ENCODE data around the gene VRTN.
"Not testable (repeated sequence)": the region's sequence is repeated elsewhere in the genome, so short reads cannot be mapped to it uniquely, and the experiment has no call there.

The VRTN gene

DNA sequence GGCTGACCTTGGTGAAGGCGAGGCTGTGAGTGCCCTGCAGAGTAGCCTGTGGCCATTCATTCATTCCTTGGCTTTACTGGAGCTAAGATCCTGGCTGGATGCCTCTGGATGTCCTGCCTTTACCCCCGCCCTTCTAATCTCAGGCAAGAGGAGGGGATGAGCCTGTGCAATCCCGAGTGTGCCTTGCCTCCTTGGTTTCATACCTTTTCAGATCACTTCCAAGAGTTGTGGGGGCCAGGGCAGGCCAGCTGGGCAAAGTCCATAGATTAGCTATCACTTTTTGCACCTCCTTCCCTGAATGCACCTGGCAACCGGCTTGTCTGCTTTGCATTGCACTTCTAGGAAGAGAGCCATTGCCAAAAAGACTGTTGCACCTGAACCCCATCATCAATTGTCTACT is 1.5 kb downstream of the VRTN start:
- DNase-seq: no peak

DNA sequence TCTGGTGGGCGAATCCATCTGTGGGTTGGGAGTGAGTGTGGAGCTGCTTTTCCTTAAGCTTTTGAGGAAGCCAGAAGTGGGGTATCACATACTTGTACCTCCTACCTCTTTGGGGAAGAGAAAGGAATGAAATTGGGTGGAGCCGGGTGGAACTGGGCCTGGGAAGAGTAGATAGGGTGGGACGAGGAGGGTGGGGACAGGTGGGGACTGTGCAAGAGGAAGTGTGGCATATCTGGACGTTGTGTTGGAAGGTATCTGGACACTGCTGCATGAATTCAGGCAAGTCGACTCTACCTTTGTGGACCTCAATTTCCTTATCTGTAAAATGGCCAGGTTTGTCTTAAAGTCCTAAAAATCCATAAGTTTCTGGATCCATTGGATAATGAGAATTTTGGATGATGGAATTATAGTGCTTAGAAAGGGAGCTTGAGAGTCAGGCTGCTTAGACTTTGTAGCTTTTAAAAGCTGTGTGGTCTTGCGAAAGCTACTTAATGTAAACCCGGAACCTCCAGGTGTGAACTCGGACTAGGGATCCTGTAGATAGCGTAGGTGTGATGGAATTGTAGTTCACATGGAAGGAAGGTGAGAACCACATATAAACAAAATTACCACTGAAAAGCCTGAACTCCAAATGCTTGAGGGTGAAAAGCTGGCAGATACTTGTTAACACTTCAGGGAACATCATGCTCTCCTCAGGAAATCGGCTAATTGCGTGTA is 2.1 kb downstream of the VRTN start:
- no peak for DNase-seq

DNA sequence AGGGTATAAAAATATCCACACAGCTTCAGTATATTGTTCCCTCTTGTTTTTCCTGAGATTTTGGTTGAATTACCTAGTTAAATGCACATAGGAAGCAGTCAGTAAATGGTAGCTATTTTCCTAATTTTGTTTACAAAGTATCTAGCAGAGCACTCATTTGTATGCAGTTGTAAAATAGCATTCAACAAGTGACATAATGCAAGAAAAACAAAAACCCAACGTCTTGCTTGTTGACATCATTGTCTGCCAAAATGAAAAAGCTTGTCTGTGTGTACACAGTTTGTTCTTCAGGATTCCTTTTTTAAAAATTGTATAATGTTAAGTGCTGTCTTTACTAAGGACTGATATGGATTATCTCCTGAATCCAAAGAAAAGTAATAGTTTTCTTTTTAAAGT is 2.7 kb downstream of the VRTN start:
- DNase-seq: no peak

DNA sequence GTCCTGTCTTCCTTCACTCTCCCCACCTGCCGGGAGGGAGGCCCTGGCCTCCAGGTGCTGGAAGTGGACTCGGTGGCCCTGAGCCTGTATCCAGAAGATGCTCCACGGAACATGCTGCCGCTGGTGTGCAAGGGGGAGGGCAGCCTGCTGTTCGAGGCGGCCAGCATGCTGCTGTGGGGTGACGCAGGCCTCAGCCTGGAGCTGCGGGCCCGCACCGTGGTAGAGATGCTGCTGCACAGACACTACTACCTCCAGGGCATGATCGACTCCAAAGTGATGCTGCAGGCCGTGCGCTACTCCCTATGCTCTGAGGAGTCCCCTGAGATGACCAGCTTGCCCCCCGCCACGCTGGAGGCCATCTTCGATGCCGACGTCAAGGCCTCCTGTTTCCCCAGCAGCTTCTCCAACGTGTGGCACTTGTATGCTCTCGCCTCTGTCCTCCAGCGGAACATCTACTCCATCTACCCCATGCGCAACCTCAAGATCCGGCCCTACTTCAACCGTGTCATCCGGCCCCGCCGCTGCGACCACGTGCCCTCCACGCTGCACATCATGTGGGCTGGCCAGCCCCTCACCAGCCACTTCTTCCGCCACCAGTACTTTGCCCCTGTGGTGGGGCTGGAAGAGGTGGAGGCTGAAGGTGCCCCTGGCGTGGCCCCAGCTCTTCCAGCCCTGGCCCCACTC is 8.8 kb downstream of the VRTN start:
- DNase-seq: no peak

DNA sequence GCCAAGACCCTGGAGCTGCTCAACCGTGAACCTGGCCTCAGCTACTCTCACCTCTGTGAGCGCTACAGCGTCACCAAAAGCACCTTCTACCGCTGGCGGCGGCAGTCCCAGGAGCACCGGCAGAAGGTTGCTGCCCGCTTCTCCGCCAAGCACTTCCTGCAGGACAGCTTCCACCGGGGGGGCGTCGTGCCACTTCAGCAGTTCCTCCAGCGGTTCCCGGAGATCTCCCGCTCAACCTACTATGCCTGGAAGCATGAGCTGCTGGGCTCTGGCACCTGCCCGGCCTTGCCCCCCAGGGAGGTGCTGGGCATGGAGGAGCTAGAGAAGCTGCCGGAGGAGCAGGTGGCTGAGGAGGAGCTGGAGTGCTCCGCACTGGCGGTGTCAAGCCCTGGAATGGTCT is 9.3 kb downstream of the VRTN start:
- no peak for DNase-seq

DNA sequence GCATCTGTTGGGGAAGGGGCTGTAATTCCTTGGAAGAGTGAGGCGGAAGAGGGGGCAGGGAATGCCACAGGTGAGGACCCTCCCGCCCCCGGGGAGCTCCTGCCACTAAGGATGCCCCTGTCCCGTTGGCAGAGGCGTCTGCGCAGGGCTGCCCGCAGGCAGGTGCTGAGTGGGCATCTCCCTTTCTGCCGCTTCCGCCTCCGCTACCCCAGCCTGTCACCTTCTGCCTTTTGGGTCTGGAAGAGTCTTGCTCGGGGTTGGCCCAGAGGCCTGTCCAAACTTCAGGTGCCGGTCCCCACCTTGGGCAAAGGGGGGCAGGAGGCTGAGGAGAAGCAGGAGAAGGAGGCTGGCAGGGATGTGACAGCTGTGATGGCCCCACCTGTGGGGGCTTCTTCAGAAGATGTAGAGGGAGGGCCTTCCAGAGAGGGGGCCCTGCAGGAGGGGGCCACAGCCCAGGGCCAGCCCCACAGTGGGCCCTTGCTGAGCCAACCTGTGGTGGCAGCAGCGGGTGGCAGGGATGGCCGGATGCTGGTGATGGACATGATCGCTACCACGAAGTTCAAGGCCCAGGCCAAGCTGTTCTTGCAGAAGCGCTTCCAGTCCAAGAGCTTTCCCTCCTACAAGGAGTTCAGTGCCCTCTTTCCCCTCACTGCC is 10.0 kb downstream of the VRTN start:
- DNase-seq: no peak

DNA sequence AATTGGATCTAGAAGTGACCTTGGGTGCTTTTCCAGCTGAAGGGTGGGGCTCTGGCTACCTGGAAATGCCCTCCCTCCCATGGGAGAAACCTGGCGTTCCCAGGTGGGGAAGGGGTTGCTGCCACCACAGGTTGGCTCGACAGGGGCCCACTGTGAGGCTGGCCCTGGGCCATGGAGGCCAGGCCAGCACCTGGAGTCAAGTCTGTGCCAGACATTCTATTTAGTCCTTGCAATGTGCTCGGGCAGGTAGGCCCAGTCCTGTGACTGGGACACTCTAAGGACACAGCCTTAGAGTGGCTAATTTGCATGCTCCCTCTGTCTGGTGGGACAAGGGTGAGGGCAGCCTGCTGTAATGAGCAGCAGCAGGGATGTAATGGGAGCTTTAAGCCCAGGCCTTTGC is 11.9 kb downstream of the VRTN start:
- no peak for DNase-seq

DNA sequence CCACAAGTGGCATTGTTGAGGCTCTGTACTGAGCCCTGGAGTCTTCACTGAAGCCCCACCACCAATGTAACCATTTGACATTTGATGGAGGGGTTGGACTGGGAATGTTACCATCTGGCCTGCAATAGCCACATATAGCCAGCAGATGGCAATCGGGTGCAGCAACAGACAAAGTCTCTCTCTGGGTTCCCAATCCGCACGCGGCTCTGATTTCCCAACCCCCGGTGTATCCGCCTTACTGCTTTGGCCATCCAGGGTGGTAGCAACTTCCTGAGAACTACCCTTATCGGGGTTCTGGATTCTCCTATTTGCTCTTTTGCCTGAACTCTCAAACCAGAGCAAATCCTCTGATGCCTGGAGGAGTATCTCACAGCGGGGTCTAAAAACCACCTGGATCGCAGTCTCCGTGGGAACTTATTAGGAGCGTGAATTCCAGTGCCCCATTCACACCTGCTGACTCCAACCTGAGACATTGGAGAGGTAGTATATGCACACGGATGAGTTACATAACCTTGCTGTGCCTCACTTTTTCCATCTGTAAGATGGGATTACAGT is 14.2 kb downstream of the VRTN start:
- DNase-seq: peak; percentile 81

DNA sequence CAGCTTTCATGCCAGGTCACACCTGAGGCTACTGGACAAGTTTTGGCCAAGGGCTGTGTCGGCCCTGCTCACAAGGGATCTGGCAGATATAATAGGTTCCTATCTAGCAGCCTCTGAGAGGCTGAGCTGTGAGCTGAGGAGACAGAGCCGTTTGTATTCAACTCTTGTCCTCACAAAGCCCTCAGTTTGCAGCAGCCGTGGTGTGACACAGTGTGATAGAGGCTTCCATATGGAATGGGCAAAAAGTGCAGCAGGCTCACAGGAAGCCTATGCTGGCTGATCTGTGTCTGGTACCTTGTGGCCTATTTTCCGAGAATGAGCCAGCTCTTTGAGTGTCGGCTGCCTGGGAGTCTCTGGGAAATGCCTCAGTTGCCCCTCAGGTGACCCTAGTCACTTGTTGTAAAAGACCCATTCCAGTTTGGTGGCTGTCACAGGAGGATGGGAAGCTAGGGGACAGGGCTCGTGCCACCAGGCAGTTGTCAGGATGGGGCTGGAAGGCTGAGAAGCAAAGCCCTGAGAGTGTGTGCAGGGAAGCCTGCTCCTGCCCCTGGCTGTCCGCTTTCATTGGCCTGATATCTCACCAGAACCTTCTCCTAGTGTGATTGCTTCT is 16.1 kb downstream of the VRTN start:
- no peak for DNase-seq

DNA sequence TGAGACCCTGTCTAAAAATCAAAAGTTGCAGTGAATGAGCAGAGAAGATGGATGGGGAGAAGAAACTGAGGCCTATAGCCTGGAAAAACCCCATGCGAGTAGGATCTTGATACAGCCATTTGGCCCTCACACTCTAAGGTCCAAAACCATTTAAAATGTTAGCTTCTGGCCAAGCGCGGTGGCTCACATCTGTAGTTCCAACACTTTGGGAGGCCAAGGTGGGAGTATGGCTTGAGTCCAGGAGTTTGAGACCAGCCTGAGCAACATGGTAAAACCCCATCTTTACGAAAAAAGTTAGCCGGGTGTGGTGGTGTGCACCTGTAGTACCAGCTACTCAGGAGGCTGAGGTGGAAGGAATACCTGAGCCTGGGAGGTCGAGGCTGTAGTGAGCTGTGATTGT is 19.8 kb downstream of the VRTN start:
- DNase-seq: no peak

DNA sequence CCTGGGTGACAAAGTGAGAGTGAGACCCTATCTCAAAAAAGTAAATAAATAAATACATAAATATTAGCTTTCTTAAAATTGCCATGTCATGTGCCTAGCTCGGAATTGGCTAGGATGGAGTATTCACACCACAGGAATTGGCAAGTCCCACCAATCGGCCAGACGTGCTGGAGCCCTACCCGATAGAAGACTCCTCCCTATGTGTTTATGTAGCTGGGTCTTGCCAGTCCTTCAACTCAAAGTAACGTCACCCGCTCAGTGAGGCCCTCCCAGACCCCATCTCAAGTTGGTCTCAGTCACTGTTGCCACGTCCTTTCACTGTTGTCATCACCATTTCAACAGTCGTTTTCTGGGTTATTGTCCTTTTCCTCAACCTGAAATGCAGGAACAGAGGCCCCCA is 20.2 kb downstream of the VRTN start:
- no peak for DNase-seq

DNA sequence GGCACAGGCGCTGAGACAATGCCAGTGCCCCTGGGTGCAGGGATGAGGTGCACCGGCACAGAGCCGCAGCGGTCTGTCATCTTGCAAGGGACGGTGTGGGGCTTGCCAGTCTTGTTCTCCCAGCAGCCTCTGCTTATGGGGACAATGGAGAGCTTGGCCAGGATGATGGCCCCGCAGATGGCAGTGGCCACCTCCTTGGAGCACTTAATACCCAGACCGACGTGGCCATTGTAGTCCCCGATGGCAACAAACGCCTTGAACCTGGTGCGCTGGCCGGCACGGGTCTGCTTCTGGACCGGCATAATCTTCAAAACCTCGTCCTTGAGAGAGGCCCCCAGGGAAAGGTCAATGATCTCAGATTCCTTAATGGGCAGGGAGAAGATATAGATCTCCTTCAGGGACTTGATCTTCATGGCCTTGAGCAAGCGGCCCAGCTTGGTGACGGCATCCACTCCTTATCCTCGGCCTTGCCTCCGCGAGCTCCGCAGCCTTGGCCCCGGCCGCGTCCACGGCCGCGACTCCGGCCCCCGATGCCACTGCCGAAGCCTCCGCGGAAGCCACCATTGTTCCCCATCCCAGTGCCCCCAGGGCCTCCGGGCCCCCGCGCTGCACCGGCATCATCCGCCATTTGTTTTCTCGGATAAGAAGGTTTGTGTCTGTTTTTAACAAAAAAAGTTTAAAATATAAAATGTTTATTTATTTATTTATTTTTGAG is 29.9 kb downstream of the VRTN start:
- DNase-seq: no peak

DNA sequence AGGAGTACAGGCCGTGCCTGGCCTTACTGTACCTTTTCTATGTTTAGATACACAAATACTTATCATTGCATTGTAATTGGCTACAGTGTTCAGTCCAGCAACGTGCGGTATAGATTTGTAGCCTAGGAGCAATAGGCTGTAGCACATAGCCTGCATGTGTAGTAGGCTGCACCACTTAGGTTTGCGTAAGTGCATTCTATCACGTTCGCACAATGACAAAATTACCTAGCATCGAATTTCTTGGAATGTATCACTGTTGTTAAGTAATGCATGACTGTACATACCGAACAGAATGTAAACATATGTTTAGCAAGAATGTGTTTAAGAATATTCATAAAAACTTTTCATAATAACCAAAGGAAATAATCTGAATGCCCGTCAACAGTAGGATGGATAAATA is 31.9 kb downstream of the VRTN start:
- no peak for DNase-seq

DNA sequence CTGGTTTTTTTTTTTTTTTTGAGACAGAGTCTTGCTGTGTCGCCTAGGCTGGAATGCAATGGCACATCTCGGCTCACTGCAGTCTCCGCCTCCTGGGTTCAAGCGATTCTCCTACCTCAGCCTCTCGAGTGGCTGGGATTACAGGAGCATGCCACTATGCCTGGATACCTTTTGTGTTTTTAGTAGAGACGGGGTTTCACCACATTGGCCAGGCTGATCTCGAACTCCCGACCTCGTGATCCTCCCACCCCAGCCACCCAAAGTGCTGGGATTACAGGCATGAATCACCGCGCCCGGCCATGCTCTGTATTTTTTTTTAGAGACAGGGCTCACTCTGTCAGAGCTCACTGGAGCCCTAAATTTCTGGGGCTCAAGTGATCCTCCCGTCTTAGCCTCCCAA is 32.6 kb downstream of the VRTN start:
- DNase-seq: no peak

DNA sequence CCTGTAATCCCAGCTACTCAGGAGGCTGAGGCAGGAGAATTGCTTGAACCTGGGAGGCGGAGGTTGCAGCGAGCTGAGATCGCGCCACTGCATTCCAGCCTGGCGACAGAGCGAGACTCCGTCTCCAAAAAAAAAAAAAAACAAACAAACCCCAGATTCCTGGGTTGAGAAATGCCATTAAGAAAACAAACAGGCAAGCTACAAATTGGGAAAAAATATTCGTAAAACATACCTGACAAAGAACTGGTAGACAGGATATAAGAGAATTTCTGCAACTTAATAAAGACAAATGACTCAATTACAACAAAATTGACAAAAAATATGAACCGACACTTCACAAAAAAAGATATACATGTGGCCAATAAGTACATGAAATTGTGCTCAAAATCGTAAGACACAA is 33.3 kb downstream of the VRTN start:
- not testable (repeated sequence) for DNase-seq

DNA sequence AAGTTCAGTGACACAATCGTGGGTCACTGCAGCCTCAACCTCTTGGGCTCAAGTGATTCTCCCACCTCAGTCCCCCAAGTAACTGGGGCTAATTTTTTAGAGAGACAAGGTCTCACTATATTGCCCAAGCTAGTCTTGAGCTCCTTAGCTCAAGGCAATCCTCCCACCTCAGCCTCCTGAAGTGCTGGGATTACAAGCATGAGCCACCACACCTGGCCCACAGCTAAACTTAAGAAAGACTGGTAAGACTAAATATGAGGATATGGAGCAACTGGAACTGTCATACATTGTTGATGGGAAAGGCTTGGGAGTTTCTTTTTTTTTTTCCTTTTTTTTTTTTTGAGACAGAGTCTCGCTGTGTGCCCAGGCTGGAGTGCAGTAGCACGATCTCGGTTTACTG is 34.0 kb downstream of the VRTN start:
- DNase-seq: no peak

DNA sequence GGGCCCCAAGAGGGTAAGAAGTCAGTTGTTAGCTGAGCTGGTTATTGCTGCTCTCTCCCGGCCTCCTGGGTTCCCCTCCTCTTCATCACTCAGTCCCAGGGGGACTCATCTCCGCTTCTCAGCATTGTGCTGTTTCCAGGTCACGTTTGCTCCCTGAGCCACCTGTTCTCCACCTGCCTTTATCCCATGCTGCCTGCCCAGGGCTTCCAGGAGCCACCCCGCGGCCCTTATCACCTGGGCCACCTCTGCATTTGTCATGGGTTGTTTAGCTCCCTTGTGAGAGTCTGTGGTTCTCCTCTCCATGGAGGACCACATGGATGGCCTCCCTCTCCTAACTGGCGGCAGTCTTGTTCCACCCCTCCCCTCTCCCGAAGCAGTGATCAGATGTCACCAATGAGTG is 41.7 kb downstream of the VRTN start:
- no peak for DNase-seq

DNA sequence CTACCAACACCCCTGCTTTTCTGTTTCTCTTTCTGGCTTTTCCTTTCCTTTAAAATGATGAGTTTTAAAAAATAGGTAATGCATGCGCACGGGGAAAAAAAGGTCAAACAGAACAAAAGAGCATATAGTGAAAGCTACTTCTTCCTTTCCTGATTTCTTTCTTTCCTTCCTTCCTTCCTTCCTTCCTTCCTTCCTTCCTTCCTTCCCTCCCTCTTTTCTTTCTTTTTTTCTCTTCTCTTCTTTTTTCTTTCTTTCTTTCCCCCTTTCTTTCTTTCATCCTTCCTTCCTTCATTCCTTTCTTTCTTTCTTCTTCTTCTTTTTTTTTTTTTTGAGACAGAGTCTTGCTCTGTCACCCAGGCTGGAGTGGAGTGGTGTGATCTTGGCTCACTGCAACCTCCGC is 42.2 kb downstream of the VRTN start:
- not testable (repeated sequence) for DNase-seq

DNA sequence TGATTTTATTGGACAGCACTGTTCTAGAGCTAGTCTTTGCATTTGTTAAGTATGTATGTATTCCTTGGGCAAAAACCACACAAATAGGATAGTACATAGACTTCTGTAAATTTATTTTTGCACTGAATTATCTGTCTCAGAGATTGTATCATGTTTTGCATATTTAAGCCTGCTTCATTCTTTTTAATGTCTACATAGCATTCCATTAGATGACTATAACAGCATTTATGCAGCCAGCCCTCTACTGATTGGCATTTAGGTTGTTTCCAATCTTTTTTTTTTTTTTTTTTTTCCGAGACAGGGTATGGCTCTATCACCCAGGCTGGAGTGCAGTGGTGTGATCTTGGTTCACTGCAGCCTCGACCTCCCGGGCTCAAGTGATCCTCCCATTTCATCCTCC is 43.2 kb downstream of the VRTN start:
- no peak for DNase-seq

DNA sequence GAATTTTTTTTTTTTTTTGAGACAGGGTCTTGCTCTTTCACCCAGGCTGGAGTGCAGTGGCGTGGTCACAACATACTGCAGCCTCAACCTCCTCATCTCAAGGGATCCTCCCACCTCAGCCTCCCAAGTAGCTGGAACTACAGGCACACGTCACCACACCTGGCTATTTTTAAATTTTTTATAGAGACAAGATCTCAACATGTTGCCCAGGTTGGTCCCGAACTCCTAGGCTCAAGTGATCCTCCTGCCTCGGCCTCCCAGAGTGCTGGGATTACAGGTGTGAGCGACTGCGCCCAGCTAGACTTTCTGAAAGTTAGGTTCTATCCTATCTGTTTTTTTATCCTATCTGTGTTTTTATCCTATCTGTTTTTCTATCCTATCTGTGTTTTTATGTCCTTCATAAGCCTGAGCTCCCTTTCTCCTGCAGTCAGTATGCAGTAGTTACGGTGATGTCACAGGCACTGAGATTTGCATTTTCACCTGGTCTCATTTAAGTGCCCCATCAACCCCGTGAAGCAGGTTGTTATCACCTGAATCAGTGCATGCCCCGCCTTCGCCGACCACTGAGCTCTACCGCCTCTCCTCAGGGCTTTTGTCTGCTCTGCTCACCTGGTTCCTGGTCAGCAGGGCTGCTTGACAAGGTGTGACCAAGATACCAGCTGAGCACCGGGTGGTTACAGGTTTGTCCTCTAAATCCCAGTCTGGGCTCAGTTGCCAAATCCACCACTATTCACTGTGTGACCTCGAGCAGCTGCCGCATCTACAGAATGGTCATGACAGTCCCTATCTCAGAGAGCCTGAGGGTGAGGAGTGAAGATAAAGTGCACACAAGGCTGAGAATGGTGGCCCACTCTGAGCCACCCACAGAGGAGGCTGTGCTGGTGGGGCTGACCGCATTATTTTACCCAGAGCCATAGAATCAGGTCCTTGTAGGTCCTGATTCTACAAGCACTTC is 44.6 kb downstream of the VRTN start:
- DNase-seq: no peak

DNA sequence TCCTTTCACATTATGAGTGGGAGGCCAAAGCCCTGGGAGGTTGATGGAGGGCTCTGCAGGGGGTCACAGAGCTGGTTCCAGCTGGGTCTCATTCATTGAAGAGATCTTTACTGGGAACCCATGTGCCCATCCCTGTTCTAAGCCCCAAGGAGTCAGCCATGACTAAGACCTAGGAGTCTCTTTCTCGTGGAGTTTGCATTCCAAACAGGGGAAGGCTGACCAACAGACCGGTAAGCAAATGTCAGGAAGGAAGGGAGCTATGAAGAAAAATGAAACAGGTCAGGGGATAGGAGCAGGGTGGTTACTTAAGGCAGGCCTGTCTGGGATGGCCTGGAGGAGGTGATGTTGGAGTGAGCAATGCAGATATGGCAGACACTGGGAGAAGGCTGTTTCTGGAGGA is 46.3 kb downstream of the VRTN start:
- DNase-seq: no peak

DNA sequence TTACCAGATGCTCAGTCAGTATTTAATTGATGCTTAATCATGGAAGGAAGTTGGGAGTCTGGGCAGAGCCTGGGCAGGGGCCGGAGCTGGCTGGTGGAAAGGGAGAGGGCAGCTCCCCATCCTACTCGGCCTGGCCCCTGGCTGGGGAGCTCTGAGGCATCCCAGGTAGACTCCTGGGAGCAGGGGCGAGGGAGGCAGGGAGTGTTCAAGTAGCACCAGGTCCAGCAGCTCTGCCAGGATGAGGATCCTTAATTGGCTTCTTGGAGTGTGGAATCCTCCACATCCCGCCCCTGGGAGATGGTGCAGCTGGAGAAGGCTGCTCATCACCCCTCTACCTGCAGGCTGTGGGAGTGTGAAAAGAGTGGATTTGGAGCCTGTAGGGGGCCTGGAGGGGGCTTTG is 46.8 kb downstream of the VRTN start:
- no peak for DNase-seq
